Caco-2 (cell line): ENCODE measurements around the gene SPPL2A. TPM values are rescaled to one million over a fixed set of nuclear protein-coding genes. Genes with fewer than 3 reads are reported as not detected.
A peak's percentile ranks its signal among the peaks of the same experiment; 100 is the strongest.

ENCODE experiments used
- BruUV-seq: library from RNA; stranded (reverse); fragments of 400-500 nt; replicated peaks from 2 replicates; lab custom pipeline; 2021; lab: Mats Ljungman, UMichigan
- CTCF ChIA-PET: fragments of 300-600 bp; sonication (Branson Sonifier 250); formaldehyde crosslinking; loops from one replicate; lab custom pipeline; 2022; ENCODE audit warnings: antibody characterized with exemption; lab: Charles Lee
- POLR2A ChIA-PET: fragments of 300-600 bp; sonication (Branson Sonifier 250); formaldehyde crosslinking; loops from one replicate; lab custom pipeline; 2022; ENCODE audit warnings: antibody characterized with exemption; lab: Charles Lee
- DNase-seq, 2 experiments: peaks; one replicate each; pipeline versions ENCODE4 v3.0.0 to v3.0.0-alpha.2; 2020 to 2022
- H3K27me3 ChIP-seq: replicated peaks from 2 replicates; pipeline ENCODE4 v1.6.0; 2011; ENCODE audit warnings: low read length; ENCODE audit not compliant: control insufficient read depth, insufficient read depth
- H3K36me3 ChIP-seq: 2 replicates; pipeline ENCODE4 v1.5.1; 2011; ENCODE audit warnings: low read length; ENCODE audit not compliant: control insufficient read depth, insufficient read depth
- H3K4me1 ChIP-seq: fragments of 250-450 bp; sonication (Bioruptor Pico); 2 replicates; pipeline ENCODE4 v1.5.1; 2020; ENCODE audit warnings: mild to moderate bottlenecking
- H3K4me3 ChIP-seq: 2 replicates; pipeline ENCODE4 v1.5.1; 2011; ENCODE audit warnings: low read depth, mild to moderate bottlenecking, control low read depth, low read length
- H3K9me3 ChIP-seq: fragments of 250-450 bp; sonication (Bioruptor Pico); 2 replicates; pipeline ENCODE4 v1.5.1; 2020; ENCODE audit warnings: mild to moderate bottlenecking, moderate library complexity
- H3K27ac Mint-ChIP-seq: one replicate; pipeline ENCODE4 v1.8.0; 2022; ENCODE audit warnings: mixed read lengths; ENCODE audit not compliant: unreplicated experiment
- H3K27me3 Mint-ChIP-seq: one replicate; pipeline ENCODE4 v1.8.0; 2022; ENCODE audit warnings: mixed read lengths; ENCODE audit not compliant: insufficient read depth, unreplicated experiment
- H3K36me3 Mint-ChIP-seq: one replicate; pipeline ENCODE4 v1.8.0; 2022; ENCODE audit warnings: mild to moderate bottlenecking, mixed read lengths; ENCODE audit not compliant: insufficient read depth, unreplicated experiment
- H3K4me1 Mint-ChIP-seq: one replicate; pipeline ENCODE4 v1.8.0; 2022; ENCODE audit warnings: low read depth, mixed read lengths; ENCODE audit not compliant: unreplicated experiment
- H3K4me3 Mint-ChIP-seq: one replicate; pipeline ENCODE4 v1.8.0; 2022; ENCODE audit warnings: mild to moderate bottlenecking, moderate library complexity, mixed read lengths; ENCODE audit not compliant: unreplicated experiment
- H3K9me3 Mint-ChIP-seq: one replicate; pipeline ENCODE4 v1.8.0; 2022; ENCODE audit warnings: mixed read lengths; ENCODE audit not compliant: unreplicated experiment
- CTCF ChIP-seq, 2 experiments: fragments of 200-600 bp in 1 of 2; IDR thresholded peaks; 1 replicate in 1 of 2; 2 replicates in 1 of 2; pipeline versions ENCODE4 v1.5.1 to v1.8.0; 2011 to 2022; ENCODE audit warnings: antibody characterized with exemption in 1 of 2, control low read depth in 1 of 2, inconsistent platforms in 1 of 2, low read depth in 1 of 2, low read length in 1 of 2, mild to moderate bottlenecking in 1 of 2, moderate library complexity in 1 of 2; ENCODE audit not compliant: insufficient read depth in 1 of 2, severe bottlenecking in 1 of 2, unreplicated experiment in 1 of 2
- intact Hi-C: fragments of 100-400 bp; cut with micrococcal nuclease; formaldehyde crosslinking; loops from one replicate; pipeline ENCODE4 v1.10.0; 2022; ENCODE audit not compliant: unreplicated experiment
- total RNA-seq: library from RNA; stranded (reverse); gene quantifications from 2 replicates; pipeline ENCODE4 v1.2.3, GENCODE V29; 2022

SPPL2A gene
- total RNA-seq, 1 experiment from 2014 or later = 131 TPM

- Mint-ChIP-seq H3K36me3 (no peaks in the 10 kb centered on the region), H3K27ac (no peak overlapping the region), H3K9me3 (no peaks in the 10 kb centered on the region), H3K27me3 (no peaks in the 10 kb centered on the region), H3K4me1 (peaks cover 6% of the 10 kb centered on the region), H3K4me3 (no peak overlapping the region)
- peaks cover 3% of the 10 kb centered on the region; the same call in 1 of the 2 replicates for H3K4me1 ChIP-seq
- POLR2A ChIA-PET = no interaction called here
- CTCF ChIA-PET = interaction anchor here (0.6 kb wide), 1 partner anchor 233 kb away, joined by 3 read pairs; no protein-coding TSS in a partner anchor
- H3K4me3 ChIP-seq = no peak overlapping the region
- intact Hi-C loops = no loop called here
- H3K36me3 ChIP-seq = no peaks in the 10 kb centered on the region
- H3K27me3 ChIP-seq = no peaks in the 10 kb centered on the region
- no TSS peak for BruUV-seq
- H3K9me3 ChIP-seq = no peaks in the 10 kb centered on the region
- no peak for DNase-seq
- TF ChIP-seq CTCF (IDR thresholded peaks at IDR 0.05; ENCODE audit: insufficient read depth in 1 of 2, low read depth in 1 of 2, low read length in 1 of 2, severe bottlenecking in 1 of 2, unreplicated experiment in 1 of 2) = no peak
Measured at GRCh38 chr15:50773389-50773788, 7.9 kb upstream of the SPPL2A start.

DNA sequence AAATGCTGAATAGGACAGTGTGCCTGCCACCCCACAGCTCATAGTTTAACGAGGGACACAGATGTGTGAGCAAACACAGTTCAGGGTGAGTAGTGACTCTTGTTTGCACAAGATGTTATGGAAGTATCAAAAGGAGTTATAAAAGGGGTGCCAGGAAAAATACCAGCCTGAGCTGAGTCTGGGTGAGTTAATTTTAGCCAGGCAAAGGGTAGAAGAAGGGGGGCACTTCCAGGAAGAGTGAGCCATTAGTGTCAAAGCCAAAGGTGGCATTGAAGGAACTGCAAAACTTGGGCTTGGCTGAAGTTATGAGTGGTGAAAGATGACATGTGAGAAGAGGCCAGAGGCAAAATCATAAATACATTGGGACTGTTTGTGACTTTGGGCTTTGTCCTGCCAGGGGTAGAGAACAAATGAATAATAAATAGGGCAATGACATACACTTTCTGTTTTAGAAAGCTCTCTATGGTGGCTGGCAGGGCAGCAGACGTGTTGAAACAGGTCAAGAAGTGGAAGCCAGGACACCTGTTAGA is 1.9 kb upstream of the SPPL2A start:
- Mint-ChIP-seq H3K9me3 (no peaks in the 10 kb centered on the region), H3K27ac (no peak overlapping the region), H3K36me3 (peaks cover 17% of the 10 kb centered on the region), H3K27me3 (no peaks in the 10 kb centered on the region), H3K4me3 (no peak overlapping the region), H3K4me1 (peaks cover 37% of the 10 kb centered on the region)
- Histone ChIP-seq H3K36me3 (no peaks in the 10 kb centered on the region), H3K4me1 (peaks cover 10% of the 10 kb centered on the region; the same call in 1 of the 2 replicates), H3K4me3 (no peak overlapping the region), H3K27me3 (no peaks in the 10 kb centered on the region), H3K9me3 (no peaks in the 10 kb centered on the region)
- no peak for DNase-seq
- TF ChIP-seq CTCF (IDR thresholded peaks at IDR 0.05; ENCODE audit: insufficient read depth in 1 of 2, low read depth in 1 of 2, low read length in 1 of 2, severe bottlenecking in 1 of 2, unreplicated experiment in 1 of 2) = no peak
- POLR2A ChIA-PET = no interaction called here
- no TSS peak for BruUV-seq
- intact Hi-C loops = loop anchor here (5.0 kb wide), 1 partner anchor 100 kb away; no protein-coding TSS in a partner anchor
- CTCF ChIA-PET = no interaction called here

GRCh38 chr15:50764461-50765194 is 878 bp downstream of the SPPL2A start:
- H3K27me3 ChIP-seq = no peaks in the 10 kb centered on the region
- Mint-ChIP-seq H3K9me3 (no peaks in the 10 kb centered on the region), H3K4me1 (peaks cover 37% of the 10 kb centered on the region), H3K36me3 (peaks cover 23% of the 10 kb centered on the region), H3K4me3 (peak overlapping the region; percentile 77), H3K27me3 (no peaks in the 10 kb centered on the region), H3K27ac (peak overlapping the region; percentile 81)
- H3K36me3 ChIP-seq = no peaks in the 10 kb centered on the region
- DNase-seq = no peak
- TSS peak; percentile 73 for BruUV-seq
- intact Hi-C loops = loop anchor here (1.0 to 5.0 kb wide), 3 partner anchors 45 to 103 kb away; partner anchors contain the start of gene TRPM7
- no peaks in the 10 kb centered on the region for H3K9me3 ChIP-seq
- ChIA-PET CTCF (interaction anchor here (0.6 kb wide), 1 partner anchor 12 kb away, joined by 4 read pairs; no protein-coding TSS in a partner anchor), POLR2A (interaction anchor here (0.7 kb wide), 1 partner anchor 109 kb away, joined by 4 read pairs; no protein-coding TSS in a partner anchor)
- TF ChIP-seq CTCF (IDR thresholded peaks at IDR 0.05; ENCODE audit: insufficient read depth in 1 of 2, low read depth in 1 of 2, low read length in 1 of 2, severe bottlenecking in 1 of 2, unreplicated experiment in 1 of 2) = no peak
- peaks cover 10% of the 10 kb centered on the region; the same call in 1 of the 2 replicates for H3K4me1 ChIP-seq
- peak overlapping the region; percentile 57 for H3K4me3 ChIP-seq
